ENCODE data around the gene TMC4.
A peak's percentile ranks its signal among the peaks of the same experiment; 100 is the strongest.

The TMC4 gene

DNA sequence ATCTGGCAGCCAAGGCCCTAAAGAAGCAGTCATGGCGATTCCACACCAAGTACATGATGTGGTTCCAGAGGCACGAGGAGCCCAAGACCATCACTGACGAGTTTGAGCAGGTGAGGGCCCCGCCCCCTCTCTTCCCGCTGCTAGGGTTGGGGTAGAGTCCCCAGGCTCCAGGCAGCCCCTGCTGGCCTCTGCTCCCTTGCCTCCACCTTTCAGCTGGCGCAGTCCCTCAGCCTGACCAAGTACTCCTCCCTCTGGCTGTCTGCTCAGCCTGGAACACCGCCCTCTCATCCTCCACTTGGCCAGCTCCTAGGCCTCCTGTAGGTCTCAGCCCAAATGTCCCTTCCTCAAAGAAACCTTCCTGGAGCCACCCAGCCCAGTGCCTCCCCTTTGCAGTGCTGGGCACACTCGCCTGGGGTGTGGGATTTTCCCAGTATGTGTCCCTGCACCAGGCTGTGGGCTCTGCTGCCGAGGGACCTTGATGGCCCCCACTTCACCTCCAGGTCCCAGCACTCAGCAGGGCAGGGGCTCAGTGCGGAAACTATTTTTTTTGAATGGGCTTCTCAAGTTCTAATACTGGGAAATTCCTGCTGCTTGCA lies 19.1 kb downstream of the TMC4 start:
- DNase-seq = no peak

DNA sequence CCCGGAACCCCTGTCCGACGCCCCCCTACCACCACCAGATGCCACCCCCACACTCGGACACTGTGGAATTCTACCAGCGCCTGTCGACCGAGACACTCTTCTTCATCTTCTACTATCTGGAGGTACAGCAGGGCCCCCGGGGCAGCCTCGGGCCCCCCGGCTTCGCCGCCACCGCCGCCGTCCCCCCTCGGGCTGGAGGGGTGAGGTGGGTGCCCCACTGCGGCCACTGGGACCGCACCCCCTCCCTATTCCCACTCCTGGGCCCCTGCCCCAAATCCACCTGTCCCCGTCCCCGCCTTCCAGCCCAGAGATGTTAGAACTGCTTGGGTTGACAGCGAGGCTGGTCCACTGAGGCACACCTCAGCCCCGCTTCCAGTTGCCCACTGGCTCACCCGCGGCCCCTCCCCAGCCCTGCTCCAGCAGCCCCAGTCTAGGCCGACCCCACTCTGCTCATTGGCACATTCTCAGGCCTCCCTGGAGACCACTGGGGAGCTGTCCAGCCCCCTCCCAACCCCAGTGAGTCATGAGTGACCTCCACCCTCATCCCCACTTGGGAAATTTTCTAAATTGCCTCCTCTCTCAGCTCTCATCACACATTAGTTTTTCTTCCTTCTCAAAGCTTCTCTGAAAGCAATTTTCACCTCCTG lies 20.0 kb downstream of the TMC4 start:
- DNase-seq = no peak

DNA sequence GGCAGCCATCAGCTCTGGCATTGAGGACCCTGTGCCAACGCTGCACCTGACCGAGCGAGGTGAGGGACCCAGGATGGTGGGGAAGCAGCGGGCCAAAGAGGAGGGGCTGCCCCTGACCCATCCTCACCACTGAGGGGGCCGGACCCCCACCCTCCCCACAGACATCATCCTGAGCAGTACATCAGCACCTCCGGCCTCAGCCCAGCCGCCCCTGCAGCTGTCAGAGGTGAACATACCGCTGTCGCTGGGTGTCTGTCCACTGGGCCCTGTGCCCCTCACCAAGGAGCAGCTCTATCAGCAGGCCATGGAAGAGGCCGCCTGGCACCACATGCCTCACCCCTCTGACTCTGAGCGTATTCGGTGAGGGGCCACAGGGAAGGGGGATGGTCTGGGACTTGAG lies 20.7 kb downstream of the TMC4 start:
- DNase-seq = no peak

DNA sequence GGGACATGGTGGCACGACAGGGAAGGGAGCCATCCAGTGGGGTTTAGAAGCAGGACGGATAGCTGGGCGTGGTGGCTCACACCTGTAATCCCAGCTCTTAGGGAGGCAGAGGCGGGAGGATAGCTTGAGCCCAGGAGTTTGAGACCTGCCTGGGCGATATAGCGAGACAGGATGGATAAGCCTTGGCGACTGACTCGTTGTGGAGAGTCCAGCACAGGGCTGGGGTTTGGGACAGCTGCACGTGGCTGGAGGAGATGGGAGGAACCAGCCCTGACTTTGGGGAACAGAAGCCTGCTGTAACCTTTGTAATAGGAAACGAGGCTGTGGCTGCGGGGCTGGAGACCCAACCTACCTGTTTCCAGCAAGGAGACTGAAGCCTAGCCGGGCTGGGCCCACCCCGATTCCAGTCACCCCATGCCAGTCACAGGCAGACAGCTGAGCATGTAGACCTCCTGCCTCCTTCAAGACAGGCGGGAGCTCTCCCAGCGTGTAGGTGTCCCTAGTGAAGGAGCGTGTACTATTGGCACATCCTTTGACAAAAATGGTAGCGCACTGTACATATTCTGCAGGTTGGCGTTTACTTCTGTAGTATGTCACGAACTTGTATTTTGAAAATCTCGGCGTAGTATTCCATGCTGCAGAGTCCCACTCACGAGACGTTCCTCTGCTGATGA lies 21.5 kb downstream of the TMC4 start:
- no peak for DNase-seq

DNA sequence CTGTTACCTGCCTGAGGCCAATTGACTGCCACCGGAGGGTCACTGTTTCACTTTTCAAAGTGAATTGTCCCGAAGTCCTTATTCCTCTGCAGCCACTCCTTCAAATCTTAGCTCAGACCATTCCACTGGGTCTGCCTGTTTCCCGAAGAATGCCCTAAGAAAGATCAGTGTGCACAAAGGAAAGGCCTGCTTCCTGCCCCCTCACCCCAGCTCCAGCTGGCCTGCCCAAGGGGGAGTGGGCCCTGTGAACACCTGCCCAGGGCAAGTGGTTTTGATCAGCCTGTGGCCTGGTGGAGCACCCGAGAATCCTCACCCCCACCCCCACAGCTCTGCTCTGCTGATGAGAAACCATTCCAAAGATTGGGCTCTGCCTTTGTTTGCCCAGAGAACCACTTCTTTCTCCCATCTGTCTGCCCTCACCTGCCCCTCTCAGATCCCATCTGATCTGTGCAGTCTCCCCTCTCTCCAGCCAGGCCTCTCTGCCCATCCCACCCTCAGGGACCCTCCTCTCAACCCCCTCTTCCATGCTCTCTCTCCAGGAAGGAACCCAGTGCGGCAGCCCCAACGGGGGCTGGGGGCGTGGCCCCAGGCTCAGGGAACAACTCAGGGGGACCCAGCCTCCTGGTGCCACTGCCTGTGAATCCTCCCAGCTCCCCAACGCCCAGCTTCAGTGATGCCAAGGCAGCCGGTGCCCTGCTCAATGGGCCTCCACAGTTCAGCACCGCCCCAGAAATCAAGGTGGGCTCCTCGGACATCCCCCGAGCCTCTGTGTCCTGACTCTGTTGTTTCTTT lies 23.7 kb downstream of the TMC4 start:
- no peak for DNase-seq

DNA sequence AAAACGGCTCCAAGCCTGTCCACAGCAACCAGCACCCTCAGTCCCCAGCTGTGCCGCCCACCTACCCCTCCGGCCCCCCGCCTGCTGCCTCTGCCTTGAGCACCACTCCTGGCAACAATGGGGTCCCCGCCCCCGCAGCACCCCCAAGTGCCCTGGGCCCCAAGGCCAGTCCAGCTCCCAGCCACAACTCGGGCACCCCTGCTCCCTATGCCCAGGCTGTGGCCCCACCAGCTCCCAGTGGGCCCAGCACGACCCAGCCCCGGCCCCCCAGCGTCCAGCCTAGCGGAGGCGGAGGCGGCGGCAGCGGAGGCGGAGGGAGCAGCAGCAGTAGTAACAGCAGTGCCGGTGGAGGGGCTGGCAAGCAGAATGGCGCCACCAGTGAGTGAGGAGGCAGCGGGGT lies 24.8 kb downstream of the TMC4 start:
- no peak for DNase-seq

DNA sequence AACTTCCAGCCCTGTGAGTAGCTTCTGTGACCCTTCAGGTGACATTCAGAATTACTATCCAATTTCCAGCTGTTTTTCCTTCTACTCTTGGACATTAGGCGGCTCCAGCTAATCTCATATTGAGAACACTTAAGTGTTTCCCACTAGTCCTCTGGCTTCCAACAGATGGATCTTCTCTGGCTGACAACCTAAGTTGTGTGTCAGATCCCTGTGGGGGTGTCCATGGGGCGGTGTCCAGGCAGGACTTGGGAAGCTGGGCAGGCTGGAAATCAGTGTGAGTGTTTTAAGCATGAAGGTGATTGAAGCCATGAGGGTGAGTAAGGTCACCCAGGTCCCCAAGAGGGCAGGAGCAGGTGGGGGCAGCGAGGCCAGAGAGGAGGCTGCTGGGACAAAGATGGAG lies 25.3 kb downstream of the TMC4 start:
- no peak for DNase-seq

DNA sequence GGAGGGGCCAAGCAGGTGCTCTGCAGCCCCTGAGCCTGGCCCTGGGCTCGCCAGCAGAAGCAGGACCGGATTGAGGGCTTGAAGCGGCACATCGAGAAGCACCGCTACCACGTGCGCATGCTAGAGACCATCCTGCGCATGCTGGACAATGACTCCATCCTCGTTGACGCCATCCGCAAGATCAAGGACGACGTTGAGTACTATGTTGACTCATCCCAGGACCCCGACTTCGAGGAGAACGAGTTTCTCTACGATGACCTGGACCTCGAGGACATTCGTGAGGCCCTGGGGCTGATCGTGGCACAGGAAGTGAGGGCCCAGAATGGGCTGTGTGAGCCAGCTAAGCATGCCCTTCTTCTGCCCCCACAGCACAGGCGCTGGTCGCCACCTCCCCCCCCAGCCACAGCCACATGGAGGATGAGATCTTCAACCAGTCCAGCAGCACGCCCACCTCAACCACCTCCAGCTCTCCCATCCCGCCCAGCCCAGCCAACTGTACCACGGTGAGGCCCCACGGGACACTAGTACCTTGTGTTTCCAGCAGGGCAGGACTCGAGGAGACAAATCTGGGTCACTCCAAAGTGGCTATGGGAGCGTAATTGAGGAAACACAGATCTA lies 27.3 kb downstream of the TMC4 start:
- no peak for DNase-seq

DNA sequence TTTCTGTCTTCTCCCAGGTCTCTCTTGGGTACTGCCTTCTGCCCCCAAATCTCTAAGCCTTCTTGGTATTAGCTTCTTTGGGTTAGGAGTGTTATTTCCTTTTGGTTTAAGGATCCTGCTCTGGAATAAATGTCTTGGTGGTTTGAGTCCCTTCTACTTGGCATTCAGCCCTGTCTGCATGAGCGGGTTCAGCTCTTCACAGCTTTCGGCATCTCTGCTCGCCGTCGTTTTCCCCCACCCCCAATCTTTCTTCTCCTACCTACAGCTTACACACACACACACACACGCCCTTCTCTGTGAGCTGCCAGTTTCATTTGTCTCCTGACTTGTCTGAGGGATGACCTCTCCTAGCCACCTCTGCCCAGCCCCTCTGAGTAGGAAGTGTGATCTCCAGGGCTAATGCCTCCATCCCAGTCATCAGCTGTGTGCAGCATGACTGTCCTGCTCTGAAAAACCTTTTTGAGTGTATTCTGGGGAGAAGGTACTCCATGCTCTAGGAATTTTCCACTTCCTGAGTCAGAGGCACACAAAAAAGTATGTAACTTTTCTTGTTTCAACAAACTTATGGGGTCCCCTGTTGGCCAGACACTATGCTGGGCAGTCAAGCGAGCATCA lies 30.7 kb downstream of the TMC4 start:
- DNase-seq = no peak

DNA sequence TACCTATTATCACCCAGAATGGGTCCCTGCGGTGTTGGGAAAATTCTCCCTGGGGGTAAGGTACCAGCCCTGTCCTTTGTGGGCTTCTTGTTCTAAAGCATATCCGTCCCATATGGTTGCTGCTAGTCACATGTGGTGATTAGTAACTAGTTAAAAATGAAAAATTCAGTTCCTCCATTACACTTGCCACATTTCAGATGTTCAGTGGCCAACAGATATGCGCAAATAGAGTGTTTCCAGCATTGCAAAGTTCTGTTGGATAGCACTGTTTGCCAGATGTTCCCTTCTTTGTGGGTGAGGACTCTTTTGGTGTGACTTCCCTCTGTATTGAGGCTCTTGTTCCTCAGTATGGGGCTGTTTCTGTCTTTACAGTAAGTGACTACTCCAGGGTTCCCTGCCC lies 31.6 kb downstream of the TMC4 start:
- DNase-seq = no peak

DNA sequence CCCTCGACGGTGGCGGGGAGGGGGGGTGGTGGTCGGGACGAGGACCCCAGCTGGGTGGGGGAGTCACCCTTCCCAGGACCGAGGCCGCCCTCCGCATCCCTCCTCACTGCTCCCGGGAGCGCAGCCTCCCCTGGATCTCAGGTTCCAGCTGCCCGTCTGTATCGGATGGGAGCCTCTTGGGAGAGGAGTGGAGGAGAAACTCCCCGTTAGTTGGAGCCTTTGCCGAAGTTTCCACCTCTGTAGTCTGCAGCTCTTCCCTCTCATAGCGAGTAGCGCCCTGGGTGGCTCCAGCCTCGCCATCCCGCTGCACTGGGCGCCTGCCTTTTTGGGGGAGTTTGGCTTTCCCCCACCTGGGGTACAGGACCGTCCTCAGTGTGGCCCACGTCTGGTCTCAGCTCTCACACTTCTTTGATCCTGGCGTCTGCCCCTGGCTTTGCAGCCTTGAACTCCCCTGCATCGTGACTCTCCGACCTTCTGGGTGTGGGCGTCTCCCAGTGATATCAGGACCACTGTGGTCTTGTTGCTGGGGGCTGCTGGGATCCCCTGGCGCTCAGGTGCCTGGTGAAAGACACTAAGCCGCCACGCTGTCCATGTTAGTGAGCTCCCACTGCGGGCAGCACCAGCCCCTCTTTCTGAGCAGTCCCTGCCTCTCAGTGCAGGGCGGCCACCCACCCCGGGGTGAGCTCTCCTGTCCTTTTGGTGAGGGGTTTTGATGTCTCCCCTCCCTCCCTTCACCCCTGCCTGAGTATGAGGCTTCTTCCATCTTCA lies 34.3 kb downstream of the TMC4 start:
- no peak for DNase-seq

DNA sequence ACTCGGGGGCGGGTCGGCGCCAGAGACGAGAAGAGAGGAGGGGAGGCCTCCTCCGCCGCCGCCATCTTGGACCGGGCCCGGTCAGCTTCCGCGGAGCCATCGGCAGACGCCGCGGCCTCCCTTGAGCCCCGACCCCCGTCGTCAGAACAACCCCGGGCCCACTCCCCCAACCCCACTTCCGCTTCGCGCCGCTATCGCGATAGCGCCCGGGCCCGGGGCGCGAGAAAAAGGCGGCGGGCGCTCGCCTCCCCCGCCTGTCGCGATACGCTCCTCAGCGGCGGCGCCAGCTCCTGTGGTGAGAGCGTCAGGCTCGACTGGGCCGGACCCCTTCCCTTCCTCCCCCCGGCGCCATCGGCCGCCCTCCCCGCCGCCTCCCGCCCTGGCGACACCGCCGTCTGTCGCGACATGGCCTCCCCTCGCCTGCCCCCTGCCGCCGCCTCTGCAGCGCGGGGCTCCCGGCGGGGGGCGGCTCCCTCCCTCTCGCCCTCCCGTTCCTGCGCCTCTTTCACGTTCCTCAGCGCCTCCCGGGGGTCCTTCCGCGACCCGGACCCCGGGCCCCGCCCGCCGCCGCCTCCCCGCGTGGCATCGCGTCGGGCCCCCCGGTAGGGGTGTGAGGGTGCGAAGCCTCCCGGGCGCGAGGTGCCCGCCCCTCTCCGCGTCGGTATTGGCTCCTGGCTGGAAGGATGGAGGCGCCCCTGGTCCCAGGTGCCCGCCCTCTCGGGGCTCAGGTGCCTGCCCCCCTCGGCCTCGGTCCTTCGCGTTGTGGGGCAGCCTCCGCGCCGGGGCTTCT lies 35.1 kb downstream of the TMC4 start, which contains the start of gene CNOT3:
CNOT3 (plus strand) TSS at position 64 of the 790 bp plus-strand sequence. CDS start 5,217 bp downstream, outside the sequence.
- DNase-seq = peak; percentile 34

DNA sequence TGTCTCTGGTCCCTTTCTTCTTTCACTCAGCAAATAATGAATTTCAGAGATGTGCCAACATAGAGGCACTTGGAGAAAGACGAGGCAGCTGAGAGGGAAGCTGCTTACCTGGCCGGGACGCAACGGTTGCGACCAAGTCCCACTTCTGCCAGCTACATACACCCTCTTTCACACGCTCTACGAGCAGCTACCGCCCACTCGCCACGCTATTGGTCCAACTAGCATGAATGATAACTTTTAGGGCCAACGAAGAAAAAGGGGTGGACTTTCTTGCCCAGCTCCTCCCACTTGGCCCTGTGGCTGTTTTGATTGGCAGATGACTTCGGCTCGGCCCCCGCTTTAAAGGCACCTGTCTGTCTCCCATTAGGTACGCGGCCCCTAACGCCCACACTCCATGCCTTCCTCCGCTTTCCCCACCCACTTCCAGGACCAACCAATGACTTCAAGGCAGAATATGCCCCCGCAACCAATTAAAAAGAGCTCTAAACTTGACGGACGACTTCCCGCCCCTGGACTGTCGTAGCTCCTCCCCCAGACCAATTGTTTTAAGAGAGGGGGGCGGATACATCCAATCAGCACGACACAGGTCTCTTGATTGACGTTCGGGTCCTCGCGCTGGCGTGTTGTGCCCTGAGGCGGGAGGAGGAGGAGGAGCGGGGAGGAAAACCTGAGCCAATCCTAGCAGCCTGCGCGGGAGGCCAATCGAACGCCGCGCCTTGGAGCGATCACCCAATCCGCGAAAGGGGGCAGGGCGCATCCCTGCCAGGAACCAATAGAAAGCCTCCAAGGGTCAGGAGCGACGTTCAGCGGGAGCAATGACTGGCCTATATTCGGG lies 35.9 kb downstream of the TMC4 start:
- peak; percentile 99 for DNase-seq

DNA sequence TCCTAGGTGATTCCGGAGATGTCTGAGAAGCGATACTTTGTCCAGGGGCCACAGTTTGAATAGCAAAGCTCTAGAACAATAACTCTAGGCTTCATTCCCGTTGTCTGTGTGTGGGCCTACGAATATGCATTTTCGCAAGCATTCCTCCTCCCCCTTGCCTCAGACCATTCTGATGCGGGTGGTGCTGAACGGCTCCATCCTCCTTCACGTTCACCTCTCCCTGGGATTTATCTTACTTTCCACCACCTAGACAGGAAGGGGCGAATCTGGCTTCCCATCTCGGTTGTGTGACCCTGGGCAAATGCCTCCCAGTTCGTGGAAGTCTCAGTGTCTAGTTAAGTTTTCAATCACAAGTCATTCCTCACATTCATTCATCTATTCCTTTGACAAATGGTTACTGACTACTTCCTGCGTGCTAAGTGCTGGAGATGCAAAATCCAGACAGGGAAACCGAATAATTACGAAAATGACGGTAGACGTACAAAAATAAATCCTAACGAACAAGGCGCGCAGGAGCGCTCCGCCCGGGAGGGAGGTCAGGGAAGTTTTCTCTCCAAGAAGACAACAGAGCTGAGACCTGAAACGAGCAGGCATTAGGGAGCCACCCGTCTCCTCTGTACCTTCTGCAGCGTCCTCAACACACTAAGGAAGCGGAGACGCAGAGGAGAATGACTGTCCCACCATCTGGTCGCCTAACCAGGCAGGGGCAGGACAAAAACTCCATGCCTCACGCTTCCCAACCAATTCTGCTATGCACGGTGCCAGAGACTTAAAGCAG lies 36.7 kb downstream of the TMC4 start:
- DNase-seq = no peak

DNA sequence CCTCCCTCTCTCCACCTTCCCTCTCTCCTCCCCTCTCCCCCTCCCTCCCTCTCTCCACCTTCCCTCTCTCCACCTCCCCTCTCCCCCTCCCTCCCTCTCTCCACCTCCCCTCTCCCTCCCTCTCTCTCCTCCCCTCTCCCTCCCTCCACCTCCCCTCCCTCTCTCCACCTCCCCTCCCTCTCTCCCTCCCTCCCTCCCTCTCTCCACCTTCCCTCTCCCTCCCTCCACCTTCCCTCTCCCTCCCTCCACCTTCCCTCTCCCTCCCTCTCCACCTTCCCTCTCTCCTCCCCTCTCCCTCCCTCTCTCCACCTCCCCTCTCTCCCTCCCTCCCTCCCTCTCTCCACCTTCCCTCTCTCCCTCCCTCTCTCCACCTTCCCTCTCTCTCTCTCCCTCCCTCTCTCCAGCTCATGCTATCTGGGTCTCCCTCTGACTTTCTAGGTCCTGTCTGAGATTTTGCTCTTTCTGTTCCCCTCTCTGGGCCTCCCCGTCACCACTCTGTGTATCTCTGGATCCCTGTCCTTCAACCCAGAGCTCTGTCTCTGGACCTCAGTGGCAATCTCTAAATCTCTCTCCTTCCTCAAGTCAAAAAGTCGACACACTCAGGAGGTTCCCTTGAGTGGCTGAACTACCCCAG lies 38.9 kb downstream of the TMC4 start:
- no peak for DNase-seq

DNA sequence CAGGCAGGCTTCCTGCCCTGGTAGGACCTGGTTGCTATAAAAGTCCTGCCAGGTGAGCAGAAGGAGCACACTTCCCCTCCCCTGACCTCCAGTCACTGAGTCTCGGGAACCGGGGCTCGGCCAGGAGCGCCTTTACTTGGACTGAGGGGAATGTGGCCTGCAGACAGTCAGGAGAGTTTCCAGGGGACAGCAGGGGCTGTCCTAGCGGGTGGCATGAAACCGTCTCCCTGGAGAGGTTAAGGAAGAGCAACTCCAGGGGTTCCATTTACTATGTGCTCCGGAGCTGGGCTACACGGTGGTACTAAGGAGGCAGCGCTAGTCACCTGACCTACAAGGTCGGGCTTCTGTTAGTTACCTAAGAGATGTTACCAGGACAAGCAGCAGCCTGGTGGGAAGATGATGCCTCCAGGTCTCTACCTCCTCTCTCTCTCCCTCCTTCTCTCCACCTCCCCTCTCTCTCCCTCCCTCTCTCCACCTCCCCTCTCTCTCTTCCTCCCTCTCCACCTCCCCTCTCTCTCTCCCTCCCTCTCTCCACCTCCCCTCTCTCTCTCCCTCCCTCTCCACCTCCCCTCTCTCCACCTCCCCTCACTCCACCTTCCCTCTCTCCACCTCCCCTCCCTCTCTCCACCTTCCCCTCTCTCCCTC lies 39.5 kb downstream of the TMC4 start:
- DNase-seq = no peak

DNA sequence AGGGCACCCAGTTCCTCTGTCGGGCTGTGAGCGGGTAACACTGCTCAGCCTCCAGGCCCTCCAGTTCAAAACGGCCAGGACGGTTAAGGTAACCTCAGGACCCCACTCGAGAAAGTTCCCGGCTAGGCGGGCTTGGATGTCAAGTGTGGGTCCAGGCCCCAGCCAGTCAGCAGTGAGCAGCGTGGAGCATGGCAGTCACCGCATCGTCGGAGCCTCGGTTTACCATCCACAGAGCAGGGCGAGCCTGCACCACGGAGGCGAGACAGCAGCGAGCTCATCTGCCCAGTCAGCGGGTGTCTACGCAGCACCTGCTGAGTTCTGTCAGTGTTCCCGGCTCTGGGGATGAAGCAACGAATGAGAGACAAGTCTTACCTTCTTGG lies 43.4 kb downstream of the TMC4 start:
- no peak for DNase-seq
